Psoas muscle (tissue), 8 donors: Measurements from ENCODE around the gene ANO6. TPM values are rescaled to one million over a fixed set of nuclear protein-coding genes. Genes with fewer than 3 reads are reported as not detected.

ENCODE experiments used
- ATAC-seq, 4 donors: fragments of 200-7000 bp; cut with Tn5 transposase; one replicate each; pipeline ENCODE4 v1.9.1; 2020; ENCODE audit warnings: moderate library complexity in 3 of 4, mild to moderate bottlenecking in 2 of 4
- DNase-seq, 2 donors: peaks; one replicate each; pipeline ENCODE4 v3.0.0-alpha.2; 2020
- H3K27ac ChIP-seq: fragments of 200-600 bp; one replicate; pipeline ENCODE4 v1.8.0; 2022
- H3K27me3 ChIP-seq, 3 donors: fragments of 200-600 bp in 1 of 3; one replicate each; pipeline versions ENCODE4 v1.6.1 to v1.8.0; 2013 to 2022; ENCODE audit warnings: low read length in 2 of 3, mild to moderate bottlenecking in 2 of 3, moderate library complexity in 1 of 3; ENCODE audit not compliant: insufficient read depth in 3 of 3
- H3K36me3 ChIP-seq, 2 donors: fragments of 200-600 bp in 1 of 2; one replicate each; pipeline versions ENCODE4 v1.6.1 to v1.8.0; 2013 to 2022; ENCODE audit warnings: low read depth in 1 of 2, mild to moderate bottlenecking in 1 of 2, moderate library complexity in 1 of 2; ENCODE audit not compliant: insufficient read depth in 1 of 2
- H3K4me1 ChIP-seq: fragments of 200-600 bp; one replicate; pipeline ENCODE4 v1.8.0; 2022
- H3K4me3 ChIP-seq: fragments of 200-600 bp; one replicate; pipeline ENCODE4 v1.8.0; 2022; ENCODE audit warnings: mild to moderate bottlenecking
- H3K9me3 ChIP-seq: fragments of 200-600 bp; one replicate; pipeline ENCODE4 v1.8.0; 2022
- WGBS, 3 donors: extraction: QIAGEN DNeasy Blood & Tissue Kit; methylation state at CpG; one replicate each; pipeline versions ENCODE4 v1.1.6 to v1.1.7; 2013; 5-methylcytosine and 5-hydroxymethylcytosine counted together
- intact Hi-C, 2 donors: fragments of 100-400 bp; cut with DNase I; formaldehyde crosslinking; loops; one replicate each; pipeline versions ENCODE4 v1.11.0 to v1.14.2; 2022
- polyA plus RNA-seq, 3 donors: library from polyadenylated mRNA; stranded (reverse); fragments of 200-250 nt; gene quantifications; one replicate each; pipeline ENCODE4 v1.2.3, GENCODE V29; 2013
- total RNA-seq, 4 donors: library from RNA; stranded (reverse); fragmentation: NEBNext Ultra II Directional in 2 of 4; extraction: Animal tissue kit (Norgen Biotek cat#: 25700) in 2 of 4; gene quantifications; one replicate each; pipeline versions ENCODE4 v1.2.1 to v1.2.4, GENCODE V29; 2021 to 2023
- TF ChIP-seq, protein P1 (sequence below): fragments of 200-600 bp; IDR thresholded peaks from one replicate; pipeline ENCODE4 v1.8.0; 2022; ENCODE audit warnings: antibody characterized with exemption
- donor health status: healthy with polysubstance abuse.
- donor health status: DM: no; HTN: no; CAD: no; lungs with moderate emphysema.
- donor health status: Bipolar disorder and iron deficiency.
- donor health status: healthy.
- donor health status: DM: yes; HTN: yes; CAD: no.
- donor health status: DM: no; HTN: no; CAD: no.
- donor health status: DM: no; HTN: no; CAD: no.
- donor health status: DM: yes; HTN: yes; CAD: no.

ANO6 gene
- total and polyA plus RNA-seq, 7 donors, result 25.6 to 121 (median 51.5) TPM

DNA sequence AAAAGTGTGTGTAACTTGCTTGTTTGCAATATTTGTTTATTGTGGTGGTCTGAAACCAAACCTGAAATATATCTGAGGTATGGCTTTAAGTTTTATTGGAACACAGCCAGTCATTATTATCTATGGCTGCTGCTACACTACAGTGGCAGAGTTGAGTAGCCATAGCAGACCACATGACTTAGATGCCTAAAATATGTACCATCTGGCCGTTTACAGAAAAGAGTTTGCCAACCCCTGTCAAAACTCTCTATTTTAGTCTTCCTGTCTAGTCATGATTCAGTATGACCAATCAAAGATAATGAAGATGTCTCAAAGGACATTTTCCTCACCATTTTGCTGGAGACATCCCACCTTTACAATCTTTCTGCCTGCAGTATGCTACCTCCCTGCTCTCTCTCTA, 242.3 kb downstream of the ANO6 start:
- TF ChIP-seq, protein P1, sequence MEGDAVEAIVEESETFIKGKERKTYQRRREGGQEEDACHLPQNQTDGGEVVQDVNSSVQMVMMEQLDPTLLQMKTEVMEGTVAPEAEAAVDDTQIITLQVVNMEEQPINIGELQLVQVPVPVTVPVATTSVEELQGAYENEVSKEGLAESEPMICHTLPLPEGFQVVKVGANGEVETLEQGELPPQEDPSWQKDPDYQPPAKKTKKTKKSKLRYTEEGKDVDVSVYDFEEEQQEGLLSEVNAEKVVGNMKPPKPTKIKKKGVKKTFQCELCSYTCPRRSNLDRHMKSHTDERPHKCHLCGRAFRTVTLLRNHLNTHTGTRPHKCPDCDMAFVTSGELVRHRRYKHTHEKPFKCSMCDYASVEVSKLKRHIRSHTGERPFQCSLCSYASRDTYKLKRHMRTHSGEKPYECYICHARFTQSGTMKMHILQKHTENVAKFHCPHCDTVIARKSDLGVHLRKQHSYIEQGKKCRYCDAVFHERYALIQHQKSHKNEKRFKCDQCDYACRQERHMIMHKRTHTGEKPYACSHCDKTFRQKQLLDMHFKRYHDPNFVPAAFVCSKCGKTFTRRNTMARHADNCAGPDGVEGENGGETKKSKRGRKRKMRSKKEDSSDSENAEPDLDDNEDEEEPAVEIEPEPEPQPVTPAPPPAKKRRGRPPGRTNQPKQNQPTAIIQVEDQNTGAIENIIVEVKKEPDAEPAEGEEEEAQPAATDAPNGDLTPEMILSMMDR, result no peak
- no peaks in the 10 kb centered on the region for H3K4me1 ChIP-seq
- 16 to 32% (median 21%) methylated on average over 1 of the region's 1 CpG for WGBS, 3 donors
- ATAC-seq (no peak), DNase-seq (no peak)
- H3K9me3 ChIP-seq, result no peaks in the 10 kb centered on the region
- H3K36me3 ChIP-seq, result no peaks in the 10 kb centered on the region
- no peak overlapping the region for H3K27ac ChIP-seq
- intact Hi-C loops, result no loop called here
- H3K4me3 ChIP-seq, result no peak overlapping the region
- H3K27me3 ChIP-seq, result no peaks in the 10 kb centered on the region

DNA sequence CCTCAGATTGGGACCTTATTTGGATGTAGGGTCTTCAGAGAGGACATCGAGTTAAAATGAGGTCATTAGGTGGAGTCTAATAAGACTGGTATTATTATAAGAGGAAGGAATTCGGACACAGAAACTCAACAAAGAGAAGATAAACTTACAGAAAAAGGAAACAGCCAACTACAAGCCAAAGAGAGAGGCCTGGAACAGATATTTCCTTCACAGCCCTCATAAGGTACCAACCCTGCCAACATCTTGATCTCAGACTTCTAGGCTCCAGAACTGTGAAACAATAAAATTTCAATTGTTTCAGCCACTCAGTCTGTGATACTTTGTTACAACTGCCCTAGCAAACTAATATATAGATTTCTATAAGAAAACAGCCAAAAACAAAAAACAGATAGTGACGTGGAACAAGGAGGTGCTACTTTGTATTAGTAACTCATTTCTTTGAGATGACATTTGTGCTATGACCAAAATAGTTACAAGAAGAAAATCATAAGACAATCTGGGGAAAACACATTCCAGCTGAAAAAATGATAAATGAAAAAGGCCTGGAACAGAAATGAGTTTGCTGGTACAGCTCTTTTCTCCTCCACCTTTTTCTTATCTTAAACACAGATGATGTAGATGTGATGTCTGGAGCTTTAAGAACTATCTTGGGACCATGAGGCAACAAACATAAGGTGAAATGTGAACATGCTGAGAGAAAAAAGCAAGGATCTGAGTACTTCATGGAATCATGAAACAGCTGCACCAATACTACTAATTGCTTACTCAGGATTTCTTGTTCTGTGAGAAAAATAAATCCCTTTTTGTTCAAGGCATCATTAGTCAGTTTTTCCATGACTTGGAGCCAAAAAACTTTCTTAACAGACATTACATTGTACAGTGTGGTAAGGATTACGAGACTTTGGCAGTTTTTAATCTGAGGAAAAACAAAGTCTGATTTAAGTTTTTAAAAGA, 243.2 kb downstream of the ANO6 start:
- WGBS, 3 donors, result 71 to 74% (median 71%) methylated on average over 4 of the region's 4 CpGs
- H3K4me3 ChIP-seq, result no peak overlapping the region
- ATAC-seq (no peak), DNase-seq (no peak)
- no peaks in the 10 kb centered on the region for H3K36me3 ChIP-seq
- no peaks in the 10 kb centered on the region for H3K9me3 ChIP-seq
- intact Hi-C loops, result no loop called here
- no peaks in the 10 kb centered on the region for H3K4me1 ChIP-seq
- H3K27ac ChIP-seq, result no peak overlapping the region
- H3K27me3 ChIP-seq, result no peaks in the 10 kb centered on the region
- TF ChIP-seq, protein P1, result no peak

DNA sequence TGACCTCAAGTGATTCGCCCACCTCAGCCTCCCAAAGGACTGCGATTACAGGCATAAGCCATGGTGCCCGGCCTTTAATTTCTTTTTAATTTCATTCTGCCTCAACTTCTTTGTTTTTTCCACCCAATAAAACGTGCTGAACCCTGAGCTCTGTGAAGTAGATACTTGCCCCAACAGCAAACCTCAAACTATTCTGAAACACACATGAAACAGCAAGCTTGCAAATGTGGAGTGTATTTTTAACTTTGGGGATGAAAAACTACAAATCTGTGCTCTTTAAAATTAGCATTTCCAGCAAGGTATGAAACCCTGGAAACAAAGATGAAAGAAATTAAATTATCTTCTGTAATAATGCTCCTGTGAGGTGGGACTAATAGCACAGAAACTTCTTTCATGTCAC, 246.6 kb downstream of the ANO6 start:
- H3K27me3 ChIP-seq, result no peaks in the 10 kb centered on the region
- DNase-seq (no peak), ATAC-seq (no peak)
- 89 to 96% (median 96%) methylated on average over 4 of the region's 4 CpGs for WGBS, 3 donors
- no peaks in the 10 kb centered on the region for H3K36me3 ChIP-seq
- no peaks in the 10 kb centered on the region for H3K9me3 ChIP-seq
- no peaks in the 10 kb centered on the region for H3K4me1 ChIP-seq
- H3K27ac ChIP-seq, result no peak overlapping the region
- TF ChIP-seq, protein P1, result no peak
- intact Hi-C loops, result no loop called here
- no peak overlapping the region for H3K4me3 ChIP-seq

DNA sequence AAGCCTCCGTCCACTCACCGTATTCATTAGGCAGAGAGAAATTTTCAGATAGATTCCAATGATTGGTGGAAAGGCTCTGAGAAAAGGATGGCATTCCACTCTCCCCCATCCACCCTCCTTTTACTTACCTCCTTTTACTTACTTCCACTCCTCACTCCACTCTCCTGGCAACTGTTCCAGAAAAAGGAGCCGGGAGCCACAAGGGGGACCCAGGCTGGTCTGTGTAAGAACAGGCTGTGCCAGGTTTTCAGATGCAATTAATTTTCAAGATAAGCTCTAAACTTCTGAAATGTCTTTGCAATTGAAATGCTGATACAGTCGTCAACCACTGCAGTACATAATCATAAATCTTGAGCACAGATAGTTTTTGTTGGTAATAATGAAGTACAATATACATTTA, 248.8 kb downstream of the ANO6 start:
- no peak for ATAC-seq
- Histone ChIP-seq H3K36me3 (no peaks in the 10 kb centered on the region), H3K4me1 (no peaks in the 10 kb centered on the region), H3K9me3 (no peaks in the 10 kb centered on the region), H3K27ac (no peak overlapping the region), H3K4me3 (no peak overlapping the region), H3K27me3 (no peaks in the 10 kb centered on the region)
- TF ChIP-seq, protein P1, result no peak
- 44 to 64% (median 52%) methylated on average over 4 of the region's 4 CpGs for WGBS, 3 donors
- intact Hi-C loops, result no loop called here
- DNase-seq, result no peak
